Breast epithelium (tissue), 3 donors: ENCODE measurements around the gene TBC1D10A.

Source experiments
- POLR2A ChIP-seq: fragments of 450-650 bp; IDR thresholded peaks from one replicate; pipeline ENCODE4 v1.6.1; 2016; ENCODE audit warnings: antibody characterized with exemption, mild to moderate bottlenecking, moderate library complexity
- POLR2AphosphoS5 ChIP-seq, 3 donors: sonication (generic); formaldehyde crosslinking; IDR thresholded peaks; one replicate each; pipeline ENCODE4 v1.6.1; 2017; ENCODE audit warnings: antibody characterized with exemption in 3 of 3
- TF ChIP-seq, protein P1 (sequence below), 3 donors: fragments of 450-650 bp; IDR thresholded peaks; one replicate each; pipeline ENCODE4 v1.5.1; 2016 to 2017; ENCODE audit warnings: antibody characterized with exemption in 3 of 3, mild to moderate bottlenecking in 3 of 3, moderate library complexity in 3 of 3

DNA sequence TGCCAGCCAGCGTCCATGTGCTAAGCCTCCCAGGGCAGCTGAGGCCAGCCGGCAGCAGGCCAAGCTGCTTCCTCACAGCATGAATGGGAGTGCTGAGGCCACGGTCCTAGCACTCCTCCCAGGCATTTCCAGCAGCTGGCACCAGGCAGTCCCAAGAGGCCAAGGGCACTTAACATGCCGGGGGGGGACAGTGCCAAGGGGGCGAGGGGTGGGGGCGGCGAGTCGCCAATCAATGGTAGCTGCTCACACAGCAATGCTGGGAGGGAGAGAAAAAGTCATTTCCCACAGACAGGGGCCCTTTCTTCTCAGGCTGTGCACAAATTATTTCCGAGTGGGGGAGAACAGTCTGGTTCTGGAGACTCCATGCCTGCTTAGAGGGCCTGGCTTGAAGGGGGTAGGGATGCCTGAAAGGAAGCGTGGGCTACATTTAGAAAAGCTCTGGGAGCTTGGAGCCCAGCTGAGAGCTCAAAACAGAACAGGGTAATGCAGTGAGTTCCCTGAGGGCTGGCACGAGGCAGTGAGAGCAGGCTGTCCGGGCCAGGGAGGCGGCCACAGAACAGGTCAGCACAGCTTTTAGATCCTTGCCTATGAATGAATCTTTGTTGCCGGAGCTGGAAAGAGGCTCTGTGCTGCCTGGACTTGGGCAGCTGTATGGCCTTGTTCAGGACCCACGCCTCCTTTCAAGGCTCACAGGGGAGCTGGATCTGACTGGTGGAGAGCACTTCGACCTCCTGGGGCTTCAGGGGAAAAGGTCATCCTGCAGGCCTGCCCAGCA is 14.4 kb upstream of the TBC1D10A start:
- TF ChIP-seq, protein P1, sequence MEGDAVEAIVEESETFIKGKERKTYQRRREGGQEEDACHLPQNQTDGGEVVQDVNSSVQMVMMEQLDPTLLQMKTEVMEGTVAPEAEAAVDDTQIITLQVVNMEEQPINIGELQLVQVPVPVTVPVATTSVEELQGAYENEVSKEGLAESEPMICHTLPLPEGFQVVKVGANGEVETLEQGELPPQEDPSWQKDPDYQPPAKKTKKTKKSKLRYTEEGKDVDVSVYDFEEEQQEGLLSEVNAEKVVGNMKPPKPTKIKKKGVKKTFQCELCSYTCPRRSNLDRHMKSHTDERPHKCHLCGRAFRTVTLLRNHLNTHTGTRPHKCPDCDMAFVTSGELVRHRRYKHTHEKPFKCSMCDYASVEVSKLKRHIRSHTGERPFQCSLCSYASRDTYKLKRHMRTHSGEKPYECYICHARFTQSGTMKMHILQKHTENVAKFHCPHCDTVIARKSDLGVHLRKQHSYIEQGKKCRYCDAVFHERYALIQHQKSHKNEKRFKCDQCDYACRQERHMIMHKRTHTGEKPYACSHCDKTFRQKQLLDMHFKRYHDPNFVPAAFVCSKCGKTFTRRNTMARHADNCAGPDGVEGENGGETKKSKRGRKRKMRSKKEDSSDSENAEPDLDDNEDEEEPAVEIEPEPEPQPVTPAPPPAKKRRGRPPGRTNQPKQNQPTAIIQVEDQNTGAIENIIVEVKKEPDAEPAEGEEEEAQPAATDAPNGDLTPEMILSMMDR (IDR thresholded peaks at IDR 0.05): no peak
- no peak for TF ChIP-seq POLR2AphosphoS5 (IDR thresholded peaks at IDR 0.05)
- TF ChIP-seq POLR2A: no peak
